HG03196 (cell line): Measurements from ENCODE around the gene RAB23.

Experiments used
- ATAC-seq: cut with Tn5 transposase; IDR thresholded peaks from one replicate; pipeline ENCODE4 v1.9.1; 2021; ENCODE audit not compliant: unreplicated experiment

Gene RAB23

DNA sequence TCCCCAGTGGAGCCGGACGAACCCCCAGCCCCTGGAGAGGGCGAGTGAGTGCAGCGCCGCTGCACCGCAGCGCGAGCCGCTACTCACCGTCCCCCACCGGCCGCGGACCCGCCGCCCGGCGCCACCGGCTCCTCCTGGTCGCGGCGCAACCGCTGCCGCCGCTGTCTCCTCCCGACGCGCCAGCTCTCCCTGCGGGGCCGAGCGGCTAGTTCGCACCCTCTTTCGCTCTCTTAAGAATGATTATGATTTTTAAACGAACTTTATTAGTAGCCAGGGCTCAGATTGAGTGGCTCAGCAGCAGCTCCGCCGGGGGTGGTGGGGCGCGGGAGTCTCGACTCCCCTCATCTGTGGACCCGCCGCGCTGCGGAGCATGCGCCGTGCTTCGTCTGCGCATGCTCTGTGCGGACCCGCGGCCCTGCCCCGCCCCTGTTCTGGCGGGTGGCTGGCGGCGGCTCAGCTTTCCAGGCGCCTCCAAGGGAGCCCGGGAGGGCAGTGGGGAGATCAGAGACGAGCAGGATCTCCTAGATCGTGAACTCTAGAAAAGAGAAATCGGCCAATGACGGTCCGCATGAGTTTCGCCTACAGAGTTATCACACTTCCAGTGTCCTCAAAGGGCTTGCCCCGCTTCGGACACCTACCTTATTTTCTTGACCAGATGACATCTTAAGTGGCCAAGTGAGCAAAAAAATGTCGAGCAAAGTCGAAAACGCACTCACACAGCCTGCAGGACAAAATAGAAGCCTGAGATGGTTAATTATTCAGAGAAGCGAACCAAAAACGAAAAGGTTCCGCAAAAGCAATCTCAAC lies at the start of gene RAB23:
Gene RAB23 (minus strand): TSS at position 372 of the 807 bp plus-strand sequence. CDS start 11,927 bp downstream, outside the sequence.
- peak; percentile 72 for ATAC-seq

DNA sequence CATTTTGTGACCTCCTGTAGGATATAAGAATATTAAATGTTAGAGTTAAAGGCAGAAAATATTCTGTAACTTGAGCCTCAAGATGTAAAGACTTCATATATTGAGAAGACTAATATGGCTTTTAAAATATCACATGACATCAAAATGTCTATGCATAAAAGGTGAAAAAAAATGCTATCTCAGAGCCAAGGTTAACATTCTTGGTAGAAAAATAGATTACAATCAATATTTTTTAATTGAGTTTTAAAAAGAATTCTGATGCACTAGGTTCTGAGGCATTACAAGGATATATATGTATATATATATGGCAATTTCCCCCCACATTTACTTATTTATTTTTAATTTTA lies 46.2 kb upstream of the RAB23 start:
- ATAC-seq, result no peak

DNA sequence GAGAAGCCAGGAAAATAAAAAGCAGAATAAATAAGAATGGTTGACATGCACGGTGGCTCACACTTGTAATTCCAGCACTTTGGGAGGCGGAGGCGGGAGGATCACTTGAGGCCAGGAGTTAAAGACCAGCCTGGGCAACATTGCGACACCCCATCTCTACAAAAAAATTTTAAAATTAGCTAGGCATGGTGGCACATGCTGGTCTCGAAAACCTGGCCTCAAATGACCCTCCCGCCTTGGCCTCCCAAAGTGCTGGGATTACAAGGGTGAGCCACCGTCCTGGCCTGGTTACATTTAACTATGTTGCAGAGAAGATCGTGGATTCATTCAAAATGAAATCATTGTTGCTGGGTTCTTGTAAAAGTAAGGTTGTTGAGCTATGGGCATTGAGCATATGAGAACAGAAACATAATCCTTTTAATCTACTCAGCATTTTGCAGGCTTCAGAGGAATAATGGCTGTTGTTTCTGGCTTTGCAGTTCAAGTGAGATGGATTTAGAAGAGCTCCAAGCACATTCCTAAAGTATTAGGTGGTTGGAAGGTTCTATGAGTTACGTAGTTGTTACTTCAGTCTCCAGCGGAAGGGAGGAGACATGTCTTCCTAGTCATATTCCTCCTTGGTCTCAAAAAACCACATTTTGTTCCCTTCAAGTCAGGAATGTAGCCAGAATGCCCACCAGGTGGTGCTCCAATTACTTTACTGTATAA lies 45.6 kb upstream of the RAB23 start:
- no peak for ATAC-seq

DNA sequence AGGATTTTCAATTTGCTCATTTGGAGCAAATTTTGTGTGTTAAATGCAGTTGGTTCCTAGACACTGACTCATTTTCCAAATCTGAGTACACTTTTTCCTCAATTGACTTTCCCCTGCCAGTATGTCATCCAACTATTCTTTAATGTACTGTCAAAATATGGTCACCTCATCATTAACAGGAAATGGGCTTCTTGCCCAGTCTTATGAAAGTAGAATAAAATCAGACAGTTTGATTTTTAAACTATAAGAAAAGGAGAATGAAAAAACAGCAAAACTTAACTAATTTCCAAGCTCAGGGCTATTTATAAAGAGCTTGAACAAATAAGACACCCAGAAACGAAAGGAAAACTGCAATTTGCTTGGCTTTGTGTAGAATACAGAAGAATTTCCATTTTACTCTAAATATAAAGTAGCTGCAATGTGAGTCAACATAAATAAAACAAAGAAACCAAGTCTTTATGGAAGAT lies 43.7 kb upstream of the RAB23 start:
- ATAC-seq, result no peak

DNA sequence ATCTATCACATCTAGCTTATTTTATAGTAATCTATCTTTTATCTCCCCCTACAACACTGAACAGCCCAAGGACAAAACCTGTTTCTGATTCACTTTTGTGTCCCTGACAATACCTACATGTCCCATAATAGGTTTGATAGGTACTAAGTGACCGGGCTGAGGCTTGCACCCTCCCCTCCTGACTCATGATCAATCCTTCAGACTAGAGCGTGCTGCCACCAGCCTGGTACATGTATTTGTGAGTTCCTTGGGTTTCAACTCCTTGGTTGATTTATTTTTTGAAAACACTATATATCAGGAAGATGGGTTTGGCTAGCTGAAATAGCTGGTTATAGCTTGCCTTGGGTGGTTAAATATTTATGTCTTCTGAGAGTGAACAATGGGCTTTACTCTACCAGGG lies 41.6 kb upstream of the RAB23 start:
- no peak for ATAC-seq

DNA sequence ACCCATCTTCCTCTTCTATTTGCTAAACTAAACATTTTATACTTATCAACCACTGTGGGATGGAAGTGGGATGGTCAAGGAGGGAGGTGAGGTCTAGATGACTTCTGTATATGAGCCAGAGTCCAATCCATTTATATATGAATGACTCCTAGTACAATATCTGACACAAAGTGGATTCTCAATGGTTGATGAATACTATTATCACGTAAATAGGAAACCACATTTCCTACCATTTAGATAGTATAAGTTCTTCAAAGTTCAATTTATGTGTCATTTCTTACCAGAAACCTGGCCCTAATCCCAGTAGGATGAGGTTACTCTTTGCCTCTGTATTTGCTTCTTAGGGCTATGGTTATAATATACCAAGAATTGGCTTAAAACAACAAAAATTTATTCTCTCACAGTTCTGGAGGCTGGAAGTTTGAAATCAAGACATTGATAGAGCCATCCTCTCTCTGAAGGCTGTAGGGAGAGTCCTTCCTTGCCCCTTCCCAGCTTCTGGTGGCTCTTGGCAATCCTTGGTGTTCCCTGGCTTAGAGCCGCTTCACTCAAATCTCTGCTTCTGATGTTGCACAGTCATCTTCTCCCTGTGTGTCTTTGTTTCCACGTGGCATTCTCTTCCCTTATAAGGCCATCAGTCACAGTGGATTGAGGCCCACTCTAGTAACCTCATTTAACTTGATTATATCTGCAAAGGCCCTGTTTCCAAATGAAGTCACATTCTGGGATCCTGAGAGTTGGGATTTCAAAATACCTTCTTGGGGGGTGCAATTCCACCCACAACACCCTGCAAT lies 41.0 kb upstream of the RAB23 start:
- no peak for ATAC-seq

DNA sequence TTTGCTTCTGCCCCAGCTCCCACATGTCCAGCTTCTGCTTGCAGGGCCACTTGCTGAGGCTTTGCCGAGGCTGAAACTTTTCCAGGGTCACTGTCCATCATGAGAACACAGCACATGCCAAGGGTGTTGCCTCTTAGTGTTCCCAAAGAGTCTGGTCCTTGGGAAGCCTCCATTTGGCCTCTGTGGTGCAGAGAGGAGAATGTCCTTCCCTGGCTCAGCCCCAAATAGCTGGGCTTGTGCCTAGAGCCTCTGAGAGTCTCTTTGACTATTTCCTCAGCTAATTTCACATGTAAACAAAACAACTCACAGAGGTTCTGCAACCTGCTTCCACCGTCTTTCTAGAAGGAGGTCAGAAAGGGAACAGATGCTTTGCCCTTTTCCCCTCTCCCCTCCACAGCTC lies 40.4 kb upstream of the RAB23 start:
- ATAC-seq, result no peak

DNA sequence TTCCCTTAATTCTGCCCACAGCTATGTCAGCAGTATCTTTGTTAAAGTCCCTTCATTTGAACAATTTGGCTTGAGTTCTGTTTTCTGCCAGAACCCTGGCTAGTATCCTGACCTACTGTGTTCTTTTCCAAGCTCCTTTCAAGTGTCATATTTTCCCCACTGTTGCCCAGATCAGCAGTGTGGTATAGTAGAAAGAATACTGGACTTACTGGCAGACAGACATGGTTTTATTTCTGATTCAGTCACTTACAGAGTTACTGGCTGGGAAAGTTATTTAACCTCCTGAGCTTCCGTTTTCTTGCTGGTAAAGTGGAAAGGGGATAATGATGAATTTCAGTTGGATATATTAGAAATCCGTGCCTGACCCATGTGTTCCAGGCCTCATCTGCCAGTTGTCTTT lies 39.8 kb upstream of the RAB23 start:
- ATAC-seq, result no peak

DNA sequence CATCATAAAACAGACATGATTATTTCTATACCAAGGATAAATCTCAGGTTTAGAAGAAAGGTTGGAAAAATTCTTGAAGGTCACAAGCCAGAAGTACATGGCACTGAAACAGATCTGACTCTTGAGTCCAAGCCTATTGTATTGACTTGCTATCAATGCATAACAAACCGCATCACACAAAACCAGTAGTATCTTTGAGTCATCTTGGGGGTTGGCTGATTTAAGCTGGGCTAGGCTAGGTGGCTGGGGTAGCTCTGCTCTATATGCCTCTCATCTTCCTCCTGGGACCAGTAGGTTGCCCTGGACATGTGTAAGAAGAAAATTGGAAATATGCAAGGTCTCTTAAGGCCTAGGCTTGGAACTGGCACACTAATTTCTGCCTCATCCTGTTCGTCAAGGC lies 37.0 kb upstream of the RAB23 start:
- ATAC-seq, result no peak

DNA sequence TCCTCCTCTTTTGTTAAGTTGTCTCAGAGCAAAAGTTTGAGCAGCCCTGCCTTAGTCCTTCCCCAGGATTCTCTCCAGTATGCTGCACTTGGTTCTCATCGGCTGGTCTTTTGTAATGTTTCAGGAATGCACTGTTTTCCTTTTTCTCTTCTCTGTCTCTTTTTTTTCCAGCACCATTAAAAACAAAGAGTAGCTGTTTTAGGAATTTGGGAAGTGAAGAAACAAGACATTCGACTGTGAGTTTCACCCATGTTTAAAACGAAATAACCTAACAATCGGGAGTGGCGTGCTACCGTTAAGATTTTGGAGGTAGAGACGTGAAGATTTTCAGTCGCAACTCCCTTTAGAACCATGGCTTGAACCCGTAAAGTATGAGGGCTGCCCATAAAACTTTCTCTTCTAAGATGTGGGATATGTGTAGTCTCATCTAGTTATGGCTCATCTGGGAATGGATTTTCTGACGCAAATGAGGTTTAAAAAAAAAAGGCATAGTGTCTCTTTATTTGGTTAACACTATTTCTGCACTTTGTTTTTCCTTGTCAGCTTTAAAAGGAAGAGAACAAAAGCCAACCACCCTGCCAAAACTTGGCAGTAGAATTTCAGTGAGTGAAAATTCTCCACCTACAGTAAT lies 35.9 kb upstream of the RAB23 start:
- no peak for ATAC-seq

DNA sequence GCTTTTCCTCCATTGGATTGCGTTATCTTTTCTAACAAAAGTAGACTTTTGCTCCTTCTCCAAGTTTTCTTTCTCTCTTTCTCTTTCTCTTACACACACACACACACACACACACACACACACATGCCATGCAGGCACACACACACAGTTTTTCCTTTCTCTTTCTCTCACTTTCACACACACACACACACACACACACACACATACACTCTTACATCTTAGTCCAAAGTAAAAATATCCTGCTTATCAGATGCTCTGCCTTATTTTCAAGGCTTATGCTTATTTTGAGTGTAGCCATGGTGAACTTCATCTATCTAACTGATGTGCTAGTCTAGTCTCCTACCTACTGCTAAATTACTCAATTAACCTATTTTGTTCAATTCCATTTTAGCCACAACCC lies 34.4 kb upstream of the RAB23 start:
- ATAC-seq, result no peak

DNA sequence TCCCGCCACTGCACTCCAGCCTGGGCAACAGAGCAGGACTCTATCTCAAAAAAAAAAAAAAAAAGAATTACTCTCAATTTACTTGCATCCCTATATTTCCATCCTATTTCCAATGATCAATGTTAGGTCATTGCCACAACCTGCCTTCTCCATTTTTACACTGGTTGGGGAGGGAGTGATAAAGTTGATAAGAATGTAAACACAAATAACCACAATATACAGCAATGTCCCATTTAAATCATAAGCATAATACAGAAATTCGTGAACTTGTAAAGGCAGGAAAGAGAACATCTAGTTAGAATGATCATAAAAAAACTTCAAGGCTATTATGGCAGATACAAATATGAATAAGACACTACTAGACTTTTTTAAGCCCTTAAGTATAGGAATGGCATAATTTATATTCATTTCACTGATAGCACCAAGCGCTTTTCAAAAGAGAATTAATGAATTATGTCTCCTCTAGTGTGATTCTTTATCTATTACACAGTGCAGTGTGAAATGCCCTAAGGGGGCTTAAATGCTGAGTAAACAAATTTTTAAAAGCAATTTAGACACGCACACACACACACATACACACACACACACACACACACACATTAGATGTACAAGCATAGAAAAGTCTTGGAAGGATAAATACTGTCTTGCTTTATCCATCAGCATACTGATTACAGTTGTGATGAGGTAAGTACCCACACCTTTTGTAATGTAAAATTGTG lies 33.5 kb upstream of the RAB23 start:
- ATAC-seq, result no peak

DNA sequence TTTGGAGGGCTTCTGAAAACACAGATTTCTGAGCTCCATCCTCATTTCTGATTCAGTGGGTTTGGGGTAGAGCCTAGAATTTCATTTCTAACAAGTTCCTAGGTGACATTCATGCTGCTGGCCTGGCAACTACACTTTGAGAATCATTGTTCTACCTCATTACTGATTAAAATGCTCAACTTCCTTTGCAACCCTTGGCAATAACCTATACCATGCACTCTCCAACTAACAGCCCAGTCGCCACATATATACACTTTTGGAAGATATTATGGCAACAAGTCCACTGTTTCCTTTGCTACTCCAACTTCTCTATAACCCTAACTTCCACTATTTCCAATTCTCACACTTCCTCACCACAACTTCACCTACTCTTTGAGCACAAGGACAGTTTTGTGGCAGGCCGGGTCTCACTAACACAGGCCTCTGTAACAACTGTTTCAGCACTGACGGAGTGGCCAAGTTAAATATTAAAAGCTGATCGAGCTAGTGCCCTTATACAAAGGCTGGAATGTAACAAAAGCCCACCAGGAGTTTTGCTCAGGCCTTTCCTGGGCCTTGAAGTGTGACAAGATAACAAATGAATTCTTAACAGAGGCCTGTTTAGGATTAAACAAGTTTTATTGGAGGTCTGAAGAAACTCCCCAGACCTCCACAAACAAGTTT lies 32.1 kb upstream of the RAB23 start:
- ATAC-seq, result no peak

DNA sequence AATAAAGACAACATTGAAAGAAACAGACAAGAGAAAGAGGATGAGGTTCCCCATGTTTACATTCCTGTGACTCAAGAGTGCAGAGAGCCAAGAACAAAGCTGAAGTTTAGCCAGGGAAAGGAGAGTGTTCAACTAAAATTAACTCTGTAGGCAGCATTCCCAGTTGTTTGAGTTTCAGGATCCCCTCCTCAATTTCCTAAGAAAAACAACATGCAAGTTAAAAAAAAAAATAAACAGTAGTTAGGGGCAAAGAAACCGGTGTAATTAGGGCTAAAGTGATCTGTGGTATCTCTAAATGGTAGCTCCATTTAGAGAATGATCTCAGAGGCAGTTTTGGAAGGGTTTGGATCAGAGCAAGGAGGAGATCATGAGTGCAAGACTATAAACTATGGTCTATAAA lies 30.9 kb upstream of the RAB23 start:
- ATAC-seq, result no peak

DNA sequence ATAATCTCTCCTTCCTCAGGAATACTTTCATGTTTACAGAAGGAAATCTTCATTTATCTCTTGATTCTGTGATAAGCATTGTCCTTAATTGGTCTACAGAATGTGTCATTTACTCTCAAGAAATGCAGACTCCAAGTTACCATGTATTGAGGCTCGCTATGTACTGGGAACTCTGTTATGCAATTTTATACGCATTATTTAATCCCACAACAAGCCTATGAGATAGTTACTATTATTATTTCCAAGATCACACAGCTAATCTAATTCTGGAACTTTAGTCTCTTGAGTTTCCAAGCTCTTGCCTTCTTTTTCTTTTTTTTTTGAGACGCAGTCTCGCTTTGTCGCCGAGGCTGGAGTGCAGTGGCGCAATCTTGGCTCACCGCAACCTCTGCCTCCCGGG lies 30.0 kb upstream of the RAB23 start:
- ATAC-seq, result no peak

DNA sequence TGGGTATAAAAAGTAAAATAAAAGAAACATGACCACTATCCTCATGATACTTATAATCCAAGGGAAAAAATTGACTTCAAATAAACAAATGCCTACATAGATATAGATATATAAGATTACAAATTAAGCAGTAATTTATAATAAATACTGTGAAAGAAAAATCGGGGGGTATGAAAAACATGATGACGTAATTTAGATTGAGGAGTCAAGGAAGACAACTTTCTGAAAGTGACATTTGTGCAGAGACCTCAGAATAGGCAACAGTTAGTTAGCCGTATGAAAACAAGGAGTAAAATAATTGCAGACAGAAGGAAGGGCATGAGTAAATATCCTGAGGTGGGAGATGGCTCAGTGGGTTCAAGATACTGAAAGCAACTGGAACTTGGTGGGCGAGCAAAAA lies 28.2 kb upstream of the RAB23 start:
- no peak for ATAC-seq

DNA sequence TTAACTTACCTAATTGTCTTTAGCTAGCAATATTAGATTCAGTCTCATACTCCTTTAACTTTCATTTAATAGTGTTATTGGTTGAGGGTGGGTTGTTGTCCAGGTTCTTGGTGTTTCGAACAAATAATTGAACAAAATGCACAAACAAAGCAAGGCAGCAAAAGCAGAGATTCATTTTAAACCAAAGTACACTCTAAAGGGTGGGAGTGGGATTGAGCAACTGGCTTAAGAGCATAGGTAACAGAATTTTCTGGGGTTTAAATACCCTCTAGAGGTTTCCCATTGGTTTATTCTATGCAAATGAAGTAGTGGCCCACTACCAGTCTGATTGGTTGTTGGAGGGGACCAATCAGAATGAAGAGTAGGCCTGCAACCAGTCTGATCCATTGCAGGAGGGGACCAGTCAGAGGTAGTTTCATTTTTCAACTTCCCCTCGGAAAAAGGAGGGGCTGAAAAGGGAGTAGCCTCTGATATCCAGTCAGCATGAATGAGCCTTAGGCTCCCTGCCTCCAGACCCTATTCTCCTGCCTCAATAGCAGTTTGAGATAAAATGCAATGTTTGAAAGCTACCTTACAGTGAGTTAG lies 26.3 kb upstream of the RAB23 start:
- no peak for ATAC-seq

DNA sequence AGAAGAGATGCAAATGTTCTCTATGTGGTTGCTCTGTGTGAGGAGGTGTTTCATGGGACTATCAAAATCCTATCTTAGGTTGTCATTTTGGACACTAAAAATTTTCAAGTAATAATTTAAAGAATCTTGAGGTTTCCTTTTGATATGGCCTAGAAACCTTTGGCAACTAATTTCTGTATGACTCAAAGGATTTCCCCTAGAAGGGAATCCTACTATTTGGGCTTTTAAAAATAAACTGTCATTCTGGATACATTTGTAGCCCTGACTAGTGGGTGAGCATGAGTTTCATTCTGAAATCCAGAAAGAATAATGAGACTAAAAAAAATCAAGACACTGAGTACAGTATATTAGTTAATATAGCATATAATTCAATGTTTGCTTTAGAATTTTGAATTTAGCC lies 25.5 kb upstream of the RAB23 start:
- ATAC-seq, result no peak

DNA sequence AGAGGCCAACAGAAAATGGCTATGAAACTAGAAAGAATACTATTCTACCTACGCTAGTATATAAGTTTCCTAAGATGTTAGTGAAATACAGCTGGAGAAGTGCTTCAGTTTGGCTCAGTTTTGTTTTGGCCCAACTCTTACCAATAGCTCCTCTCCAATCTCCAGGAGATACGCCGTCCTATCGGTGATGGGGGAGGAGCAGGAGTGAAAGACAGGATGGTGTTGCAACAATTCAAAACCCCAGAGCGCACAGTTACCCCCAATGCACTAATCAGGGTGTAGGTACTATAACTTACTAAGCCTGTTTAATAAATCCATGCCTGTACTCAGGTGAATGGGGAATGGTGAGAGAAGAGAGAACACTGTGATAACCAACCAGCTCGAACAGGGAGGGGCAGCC lies 24.2 kb upstream of the RAB23 start:
- ATAC-seq, result no peak

DNA sequence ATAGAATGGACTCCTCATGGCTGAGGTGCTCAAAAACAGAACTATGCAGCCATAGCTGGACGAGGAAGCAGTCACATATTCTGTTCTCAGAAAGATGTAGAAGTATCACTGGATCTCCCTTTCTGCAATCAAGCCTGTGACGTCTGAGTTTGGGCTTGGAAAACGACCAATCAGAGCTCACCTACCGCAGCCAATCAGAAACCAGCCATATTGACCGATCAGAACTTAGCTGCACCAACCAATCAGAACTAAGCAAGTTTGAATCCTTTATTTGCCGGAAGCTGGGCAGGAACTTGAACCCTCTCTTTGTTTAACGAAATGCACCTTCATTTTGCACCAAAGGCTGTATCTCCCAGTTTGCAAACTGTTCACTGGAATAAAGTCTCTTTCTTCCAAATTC lies 21.8 kb upstream of the RAB23 start:
- no peak for ATAC-seq
